ENCODE measurements around the gene SPATA19.
"Not testable (repeated sequence)": the region's sequence is repeated elsewhere in the genome, so short reads cannot be mapped to it uniquely, and the experiment has no call there.

Gene SPATA19

DNA sequence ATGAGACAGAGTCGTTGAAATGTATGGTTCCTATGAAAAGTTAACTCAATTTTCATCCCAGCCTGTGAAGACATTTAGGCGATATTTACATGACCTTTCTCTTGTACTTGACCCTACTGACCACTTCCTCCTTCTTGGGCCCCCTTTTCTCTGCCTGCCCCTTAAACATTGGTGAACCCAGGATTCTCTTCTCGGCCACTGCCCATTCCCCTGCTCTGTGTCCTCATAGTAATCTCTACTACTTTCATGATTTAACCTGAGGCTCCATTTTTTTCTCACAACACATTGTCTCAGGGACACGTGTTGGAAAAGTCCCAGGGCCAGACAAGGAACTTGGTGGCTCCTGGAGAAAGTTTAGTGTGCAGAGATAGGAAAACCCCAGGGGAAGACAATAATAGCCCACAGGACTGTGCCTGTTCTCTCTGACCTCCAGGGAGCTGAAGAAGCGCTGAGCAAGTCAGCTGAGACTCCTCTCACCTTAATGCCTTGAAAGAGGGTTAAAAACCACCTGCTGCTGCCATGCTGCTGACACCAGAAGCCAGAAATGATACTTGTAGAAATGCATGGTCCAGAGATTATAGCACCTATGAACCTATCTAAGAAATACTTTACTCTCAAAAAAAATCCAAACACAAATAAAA lies 42.5 kb upstream of the SPATA19 start:
- FAIRE-seq (no peak), DNase-seq (ENCODE audit: insufficient read length, low spot score) (no peak)

GRCh38 chr11:133886029-133886428 lies 40.7 kb upstream of the SPATA19 start:
- FAIRE-seq (no peak), DNase-seq (ENCODE audit: insufficient read length, low spot score) (no peak)
- TF ChIP-seq CTCF (IDR thresholded peaks at IDR 0.05; ENCODE audit: insufficient read depth, missing control alignments): no peak

More for the DNA sequence above, 42.5 kb upstream of the SPATA19 start:
- TF ChIP-seq CTCF (IDR thresholded peaks at IDR 0.05; ENCODE audit: insufficient read depth, missing control alignments): no peak

DNA sequence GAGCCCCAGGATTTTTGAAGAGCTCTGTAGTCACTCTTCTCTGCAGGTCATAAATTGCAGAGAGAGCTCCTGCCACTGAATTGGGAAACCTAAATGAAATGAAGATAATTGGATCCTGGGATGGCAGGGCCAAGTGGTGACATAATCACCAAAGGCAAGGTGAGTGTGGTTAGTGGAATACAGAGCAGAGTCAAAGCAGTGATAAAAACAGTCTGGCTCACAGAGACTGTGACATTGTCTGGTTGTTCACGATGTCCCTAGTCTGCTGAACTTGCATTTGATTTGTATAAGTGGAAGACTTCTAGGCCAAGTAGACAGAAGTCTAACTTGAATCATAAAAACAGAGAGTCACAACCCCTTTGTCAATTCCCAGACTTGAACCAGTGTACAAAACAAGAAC lies 26.8 kb upstream of the SPATA19 start:
- TF ChIP-seq CTCF (IDR thresholded peaks at IDR 0.05; ENCODE audit: insufficient read depth, missing control alignments): no peak
- FAIRE-seq (no peak), DNase-seq (ENCODE audit: insufficient read length, low spot score) (no peak)

GRCh38 chr11:133867456-133867855 lies 22.1 kb upstream of the SPATA19 start:
- DNase-seq (ENCODE audit: insufficient read length, low spot score) (no peak), FAIRE-seq (no peak)
- no peak for TF ChIP-seq CTCF (IDR thresholded peaks at IDR 0.05; ENCODE audit: insufficient read depth, missing control alignments)

DNA sequence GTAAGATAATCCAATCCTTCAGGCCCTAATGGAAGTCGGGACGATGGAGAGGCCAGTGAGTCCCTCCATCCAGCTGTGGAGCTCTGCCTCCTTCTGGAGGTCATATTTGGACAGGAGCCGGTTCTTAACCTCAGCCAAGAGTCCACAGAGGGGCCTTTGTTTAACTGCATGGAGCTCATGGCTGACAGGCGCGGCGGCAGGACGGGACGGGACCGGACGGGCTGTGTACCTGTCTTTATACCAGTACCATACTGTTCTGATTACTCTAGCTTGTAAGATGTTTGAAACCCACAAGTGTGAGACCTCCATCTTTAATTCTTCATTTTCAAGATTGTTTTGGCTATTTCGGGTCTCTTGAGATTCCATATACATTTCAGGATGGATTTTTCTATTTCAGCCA lies 20.2 kb upstream of the SPATA19 start:
- no peak for FAIRE-seq
- no peak for TF ChIP-seq CTCF (IDR thresholded peaks at IDR 0.05; ENCODE audit: insufficient read depth, missing control alignments)
- no peak for DNase-seq (ENCODE audit: insufficient read length, low spot score)

GRCh38 chr11:133864756-133865155 lies 19.4 kb upstream of the SPATA19 start:
- TF ChIP-seq CTCF (IDR thresholded peaks at IDR 0.05; ENCODE audit: insufficient read depth, missing control alignments): no peak
- DNase-seq (ENCODE audit: insufficient read length, low spot score) (no peak), FAIRE-seq (no peak)

DNA sequence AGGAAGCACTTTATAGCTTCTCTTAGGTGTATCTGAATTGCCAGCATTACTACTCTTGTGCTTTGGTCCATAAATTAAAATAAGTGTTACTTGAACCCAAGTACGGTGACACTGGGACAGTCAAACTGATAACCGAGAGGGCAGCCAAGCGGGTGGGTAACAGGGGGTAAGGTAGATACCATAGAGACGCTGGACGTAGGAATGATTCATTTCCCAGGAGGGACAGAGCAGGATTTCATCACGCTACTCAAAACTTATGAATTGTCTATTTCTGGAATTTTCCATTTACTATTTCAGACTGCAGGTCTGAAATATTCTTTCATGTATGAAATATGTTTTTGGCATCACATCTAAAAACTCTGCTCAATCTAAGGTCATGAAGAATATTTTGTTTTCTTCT lies 14.8 kb upstream of the SPATA19 start:
- TF ChIP-seq CTCF (IDR thresholded peaks at IDR 0.05; ENCODE audit: insufficient read depth, missing control alignments): no peak
- DNase-seq (ENCODE audit: insufficient read length, low spot score) (no peak), FAIRE-seq (no peak)

- not testable (repeated sequence) for DNase-seq (ENCODE audit: insufficient read length, low spot score); FAIRE-seq
These were observed 9.1 kb upstream of the SPATA19 start for GRCh38 chr11:133854330-133854960.
